NT2/D1 (cell line): Measurements from ENCODE around the gene KIF1B.

ENCODE experiments used
- SUZ12 ChIP-seq: IDR thresholded peaks from 2 replicates; pipeline ENCODE4 v1.6.1; 2011; ENCODE audit not compliant: insufficient read length, insufficient read depth; ENCODE audit errors: extremely low read depth
- YY1 ChIP-seq: IDR thresholded peaks from 2 replicates; pipeline ENCODE4 v1.6.1; 2011; ENCODE audit not compliant: insufficient read length, insufficient read depth

DNA sequence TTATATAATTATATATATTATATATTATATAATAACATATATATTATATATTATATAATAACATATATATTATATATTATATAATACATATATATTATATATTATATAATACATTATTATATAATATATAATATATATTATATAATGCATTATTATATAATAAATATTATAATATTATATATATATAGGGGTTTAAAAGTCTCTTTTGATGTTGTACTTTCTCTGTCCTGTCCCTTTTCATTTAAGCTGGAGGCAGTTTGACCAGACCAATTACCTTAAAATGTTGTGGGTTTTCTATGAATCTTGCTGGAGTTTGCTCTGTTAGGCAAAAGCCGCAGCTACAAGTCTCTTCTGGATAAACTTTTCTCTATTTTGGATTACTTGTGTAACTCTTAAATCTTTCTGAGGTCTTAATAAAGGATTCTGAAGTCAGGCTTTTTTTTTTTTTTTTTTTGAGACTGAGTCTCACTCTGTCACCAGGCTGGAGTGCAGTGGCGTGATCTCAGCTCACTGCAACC lies 22.2 kb upstream of the KIF1B start:
- no peak for TF ChIP-seq SUZ12
- TF ChIP-seq YY1, result no peak
